ACC112 (cell line): ENCODE measurements around the gene PCBP3.
A peak's percentile ranks its signal among the peaks of the same experiment; 100 is the strongest.

Experiments used
- H2AFZ ChIP-seq: fragments of 200-600 bp; sonication (generic); one replicate; pipeline ENCODE4 v1.6.0; 2017; ENCODE audit warnings: antibody characterized with exemption, low read length; ENCODE audit not compliant: unreplicated experiment
- H3K27ac ChIP-seq: fragments of 200-600 bp; sonication (generic); 2 replicates; pipeline ENCODE4 v1.5.1; 2014; ENCODE audit warnings: low read depth, mild to moderate bottlenecking, antibody characterized with exemption, low read length, moderate library complexity
- H3K27me3 ChIP-seq: fragments of 200-600 bp; sonication (generic); 2 replicates; pipeline ENCODE4 v1.6.1; 2014; ENCODE audit warnings: mild to moderate bottlenecking, antibody characterized with exemption, low read length, moderate library complexity, mixed read lengths; ENCODE audit not compliant: insufficient read depth
- H3K36me3 ChIP-seq: fragments of 200-600 bp; sonication (generic); 2 replicates; pipeline ENCODE4 v1.6.1; 2016; ENCODE audit warnings: mild to moderate bottlenecking, antibody characterized with exemption, low read length, moderate library complexity, mixed read lengths; ENCODE audit not compliant: insufficient read depth
- H3K4me1 ChIP-seq: fragments of 200-600 bp; sonication (generic); one replicate; pipeline ENCODE4 v1.6.1; 2016; ENCODE audit warnings: low read length, mixed read lengths; ENCODE audit not compliant: insufficient read depth, unreplicated experiment, control insufficient read depth
- H3K4me3 ChIP-seq: fragments of 200-600 bp; sonication (generic); 2 replicates; pipeline ENCODE4 v1.5.1; 2014; ENCODE audit warnings: mild to moderate bottlenecking, low read depth, low read length
- H3K79me2 ChIP-seq: fragments of 200-600 bp; sonication (generic); one replicate; pipeline ENCODE4 v1.6.0; 2016; ENCODE audit warnings: low read length; ENCODE audit not compliant: control insufficient read depth, unreplicated experiment, insufficient read depth

Gene PCBP3

DNA sequence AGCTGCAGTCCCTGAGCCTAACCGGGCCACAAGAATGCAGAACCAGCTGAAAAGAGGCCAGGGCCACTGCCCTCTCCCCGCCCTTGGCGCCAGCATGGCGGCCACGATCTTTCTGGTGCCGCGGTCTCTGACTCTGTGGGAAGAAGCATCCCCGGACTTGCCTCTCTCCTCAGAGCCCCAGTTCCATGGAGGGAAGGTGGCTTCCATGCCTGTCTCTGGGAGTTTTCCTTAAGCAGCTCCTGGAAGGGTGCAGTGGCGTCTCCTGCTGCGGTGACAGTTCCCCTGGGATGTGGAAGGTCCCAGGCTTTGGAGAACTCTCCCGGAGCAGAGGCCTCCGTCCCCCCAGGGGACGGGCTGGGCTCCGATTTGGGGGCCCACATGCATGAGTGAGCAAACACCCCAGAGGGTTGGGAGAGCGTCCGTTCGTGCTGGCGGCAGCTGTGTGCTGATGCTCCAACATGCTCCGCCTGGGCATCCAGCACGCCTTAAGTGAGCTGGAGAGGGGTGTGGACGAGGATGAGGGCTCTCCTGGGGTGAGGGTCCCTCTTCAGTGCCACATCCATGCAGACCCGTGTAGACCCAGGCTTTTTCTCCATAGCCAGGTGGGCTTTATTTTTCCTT is 228.2 kb downstream of the PCBP3 start:
- Histone ChIP-seq H2AFZ (no peak overlapping the region), H3K27me3 (no peaks in the 10 kb centered on the region), H3K4me3 (no peak overlapping the region), H3K79me2 (no peaks in the 10 kb centered on the region), H3K27ac (no peak overlapping the region), H3K36me3 (no peaks in the 10 kb centered on the region), H3K4me1 (peaks cover 38% of the 10 kb centered on the region)

DNA sequence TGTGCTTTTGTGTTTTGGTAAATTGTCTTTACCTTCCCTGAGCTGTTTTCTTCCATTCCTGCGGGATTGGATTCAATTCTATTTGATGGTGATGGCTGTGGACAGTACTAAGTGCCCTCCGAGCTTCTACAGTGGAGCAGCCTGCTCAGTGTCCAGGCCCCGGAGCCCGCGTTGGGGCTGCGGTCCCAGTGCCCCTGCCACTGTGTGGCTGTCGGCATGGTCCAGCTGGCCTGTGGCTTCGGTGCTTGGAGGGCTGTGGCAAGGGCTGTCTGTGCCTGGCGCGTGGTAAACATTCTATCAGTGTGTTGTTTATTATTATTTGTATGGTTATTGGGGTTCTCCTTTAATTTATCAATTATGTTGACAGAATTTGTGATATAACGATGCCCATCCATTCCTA is 228.9 kb downstream of the PCBP3 start:
- H2AFZ ChIP-seq, result no peak overlapping the region
- peaks cover 44% of the 10 kb centered on the region for H3K4me1 ChIP-seq
- no peaks in the 10 kb centered on the region for H3K36me3 ChIP-seq
- no peaks in the 10 kb centered on the region for H3K79me2 ChIP-seq
- no peak overlapping the region for H3K27ac ChIP-seq
- H3K27me3 ChIP-seq, result no peaks in the 10 kb centered on the region
- H3K4me3 ChIP-seq, result no peak overlapping the region

DNA sequence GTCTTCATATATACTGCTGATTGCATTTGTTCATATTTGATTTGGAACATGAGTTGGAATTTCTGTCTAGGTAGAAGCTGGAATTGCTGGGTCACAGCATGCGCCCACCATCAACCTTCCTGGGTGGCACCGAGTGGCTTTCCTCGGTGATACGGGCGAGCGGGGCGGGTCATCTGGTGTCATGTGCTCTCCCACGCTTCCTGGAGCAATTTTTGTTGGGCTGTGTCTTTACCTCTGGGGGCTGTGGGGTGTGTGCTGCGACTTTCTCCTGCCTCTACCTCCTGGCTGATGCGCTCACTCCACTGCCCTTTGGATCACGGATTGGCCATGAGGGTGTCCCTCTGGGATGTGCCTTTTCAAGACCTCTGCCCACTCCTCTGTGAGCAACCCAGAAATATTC is 229.4 kb downstream of the PCBP3 start:
- Histone ChIP-seq H3K79me2 (no peaks in the 10 kb centered on the region), H2AFZ (no peak overlapping the region), H3K27me3 (no peaks in the 10 kb centered on the region), H3K4me3 (no peak overlapping the region), H3K36me3 (no peaks in the 10 kb centered on the region), H3K4me1 (peaks cover 49% of the 10 kb centered on the region), H3K27ac (no peak overlapping the region)

DNA sequence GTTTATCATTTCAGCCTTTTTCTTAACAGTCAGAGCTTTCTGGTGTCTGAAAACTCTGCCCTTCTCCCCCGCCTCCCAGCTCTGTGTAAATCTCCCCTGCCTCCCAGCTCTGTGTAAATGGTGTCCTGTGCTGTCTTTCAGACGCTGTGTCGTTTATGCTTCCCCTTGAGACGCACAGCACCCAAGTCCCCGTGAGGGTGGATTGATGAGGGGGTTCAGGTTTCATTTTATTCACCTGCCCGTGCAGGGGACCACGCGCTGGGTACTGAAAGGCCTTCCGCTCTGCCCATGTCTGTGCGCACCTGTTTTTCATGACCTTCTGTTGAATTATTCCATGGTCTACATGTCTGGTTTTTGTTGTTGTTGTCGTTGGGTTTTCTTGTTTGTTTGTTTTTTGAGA is 229.9 kb downstream of the PCBP3 start:
- no peaks in the 10 kb centered on the region for H3K27me3 ChIP-seq
- H3K79me2 ChIP-seq, result no peaks in the 10 kb centered on the region
- H2AFZ ChIP-seq, result no peak overlapping the region
- no peak overlapping the region for H3K4me3 ChIP-seq
- H3K4me1 ChIP-seq, result peaks cover 53% of the 10 kb centered on the region
- no peak overlapping the region for H3K27ac ChIP-seq
- no peaks in the 10 kb centered on the region for H3K36me3 ChIP-seq

DNA sequence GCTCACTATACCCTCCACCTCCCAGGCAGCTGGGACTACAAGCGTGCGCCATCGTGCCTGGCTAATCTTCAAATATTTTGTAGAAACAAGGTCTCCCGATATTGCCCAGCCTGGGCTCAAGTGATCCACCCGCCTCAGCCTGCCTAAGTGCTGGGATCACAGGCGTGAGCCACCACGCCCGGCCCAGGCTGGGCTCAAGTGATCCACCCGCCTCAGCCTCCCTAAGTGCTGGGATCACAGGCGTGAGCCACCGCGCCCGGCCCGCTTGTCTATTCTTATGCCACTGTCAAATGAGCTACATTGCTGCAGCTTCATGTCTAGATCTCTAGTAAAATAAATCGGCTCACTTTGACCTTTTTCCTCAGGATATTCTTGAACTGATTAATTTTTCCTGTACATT is 230.3 kb downstream of the PCBP3 start:
- no peaks in the 10 kb centered on the region for H3K27me3 ChIP-seq
- no peaks in the 10 kb centered on the region for H3K79me2 ChIP-seq
- H3K27ac ChIP-seq, result no peak overlapping the region
- no peak overlapping the region for H2AFZ ChIP-seq
- H3K36me3 ChIP-seq, result no peaks in the 10 kb centered on the region
- peaks cover 53% of the 10 kb centered on the region for H3K4me1 ChIP-seq
- no peak overlapping the region for H3K4me3 ChIP-seq

DNA sequence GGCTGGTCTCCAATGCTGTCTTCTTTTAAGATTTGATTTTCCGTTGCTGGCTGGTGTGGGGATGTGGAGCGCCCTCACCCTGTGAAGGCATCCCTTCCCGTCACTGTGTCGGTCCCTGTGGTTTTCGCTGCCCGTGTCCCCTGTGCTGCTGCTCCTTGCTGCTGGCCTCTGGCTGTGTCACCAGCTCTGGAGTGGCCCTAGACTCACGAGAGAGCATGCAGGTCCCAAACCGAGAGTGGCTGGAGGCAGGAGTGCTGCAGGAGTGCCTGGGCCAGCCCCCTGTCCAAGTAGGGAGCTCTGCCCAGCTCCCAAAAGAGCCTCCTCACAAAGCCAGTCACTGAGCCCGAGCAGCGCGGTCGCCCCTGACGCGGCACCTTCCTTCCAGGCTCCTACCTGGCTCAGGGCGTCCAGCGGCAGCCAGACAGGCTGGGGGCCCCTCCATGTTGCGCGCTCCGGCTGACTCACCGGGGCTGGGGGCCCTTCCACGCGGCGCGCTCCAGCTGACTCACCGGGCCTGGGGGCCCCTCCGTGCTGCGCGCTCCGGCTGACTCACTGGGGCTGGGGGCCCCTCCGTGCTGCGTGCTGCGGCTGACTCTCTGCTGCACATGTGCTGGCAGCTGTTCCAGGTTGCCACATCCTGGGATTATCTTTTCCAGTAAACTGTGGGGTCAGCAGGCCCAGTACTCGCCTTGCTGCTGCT is 231.3 kb downstream of the PCBP3 start:
- Histone ChIP-seq H3K4me3 (peak overlapping the region; percentile 42), H3K27me3 (no peaks in the 10 kb centered on the region), H2AFZ (no peak overlapping the region), H3K36me3 (no peaks in the 10 kb centered on the region), H3K79me2 (no peaks in the 10 kb centered on the region), H3K4me1 (peaks cover 48% of the 10 kb centered on the region), H3K27ac (peak overlapping the region; percentile 82)

DNA sequence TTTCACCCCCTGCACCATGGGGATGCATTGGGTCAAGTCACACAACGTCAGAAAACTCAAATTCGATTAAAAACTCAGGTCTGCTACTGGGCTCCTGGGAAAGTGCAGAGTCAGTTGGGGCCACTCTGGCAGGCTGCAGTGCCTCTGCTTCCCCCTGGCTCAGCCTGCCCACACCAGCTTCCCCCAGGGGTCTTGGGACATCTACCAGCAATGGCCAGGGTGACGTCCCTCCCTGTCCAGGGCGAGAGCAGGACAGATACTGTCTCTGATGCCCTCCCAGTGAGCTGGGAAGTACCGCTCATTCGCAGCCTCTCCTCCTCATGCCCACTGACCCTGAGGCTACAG is 231.9 kb downstream of the PCBP3 start:
- peak overlapping the region; percentile 82 for H3K27ac ChIP-seq

DNA sequence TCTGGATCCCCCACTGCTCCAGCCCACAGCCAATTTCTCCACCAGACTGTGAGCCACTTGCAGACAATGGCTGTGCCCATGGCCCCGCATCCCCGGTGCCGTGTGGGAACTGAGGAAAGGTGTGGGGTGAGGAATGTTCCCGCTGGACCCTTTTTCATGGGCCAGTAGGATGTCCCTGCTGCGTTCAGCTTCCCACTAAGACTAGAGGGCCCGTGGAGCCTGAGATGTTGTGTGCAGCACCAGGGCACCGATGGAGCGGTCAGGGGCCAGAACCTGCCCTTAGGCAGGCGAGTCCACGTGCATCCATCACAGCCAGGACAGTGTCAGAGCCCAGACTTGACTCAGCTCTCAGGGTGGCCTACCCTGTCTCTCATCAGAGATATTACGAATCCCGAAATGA is 232.4 kb downstream of the PCBP3 start:
- peak overlapping the region; percentile 82 for H3K27ac ChIP-seq

More for the DNA sequence above, 231.9 kb downstream of the PCBP3 start:
- Histone ChIP-seq H3K27me3 (no peaks in the 10 kb centered on the region), H2AFZ (no peak overlapping the region), H3K4me1 (peaks cover 48% of the 10 kb centered on the region), H3K4me3 (peak overlapping the region; percentile 10; the same call in 1 of the 2 replicates), H3K79me2 (no peaks in the 10 kb centered on the region), H3K36me3 (no peaks in the 10 kb centered on the region)

DNA sequence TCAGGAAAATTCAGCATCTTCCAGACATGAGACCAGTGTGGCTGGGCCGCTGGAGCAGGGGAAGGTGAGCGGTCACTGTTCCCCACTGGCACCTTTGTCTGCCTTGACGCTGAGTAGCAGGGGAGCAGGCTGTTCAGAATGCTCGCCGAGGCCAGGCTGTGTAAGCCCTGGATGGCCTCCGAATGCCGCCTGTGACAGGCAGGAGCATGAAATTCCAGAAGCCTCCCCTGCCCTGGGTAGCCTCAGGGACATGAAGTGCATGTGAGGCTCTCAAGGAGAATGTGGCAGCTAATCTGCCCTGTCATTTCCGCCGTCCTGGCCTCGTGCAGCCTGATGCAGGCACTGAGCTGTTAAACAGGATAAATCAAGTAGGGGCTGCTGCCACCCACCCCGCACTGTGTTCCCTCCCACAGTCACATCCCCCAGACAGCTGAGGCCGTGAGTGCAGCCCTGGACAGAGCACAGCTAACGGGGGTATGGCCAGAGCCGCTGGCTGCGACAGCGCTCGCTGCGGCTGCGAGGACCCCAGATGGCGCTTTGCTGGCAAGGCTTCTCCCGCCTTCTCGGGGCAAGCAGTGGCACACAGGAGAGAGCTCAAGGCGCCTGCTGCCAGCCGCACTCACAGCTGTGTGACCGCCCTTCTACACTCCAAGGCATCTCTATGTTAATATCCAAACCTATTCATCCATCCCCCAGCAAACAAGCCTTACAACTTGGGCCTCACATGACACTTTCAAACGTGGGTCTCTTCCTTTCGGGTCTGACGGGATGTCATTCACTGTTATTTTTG is 233.1 kb downstream of the PCBP3 start:
- H3K4me1 ChIP-seq, result peaks cover 45% of the 10 kb centered on the region
- no peaks in the 10 kb centered on the region for H3K36me3 ChIP-seq
- H3K27ac ChIP-seq, result peak overlapping the region; percentile 82; the same call in 1 of the 2 replicates
- no peaks in the 10 kb centered on the region for H3K79me2 ChIP-seq
- H2AFZ ChIP-seq, result no peak overlapping the region
- H3K4me3 ChIP-seq, result no peak overlapping the region
- no peaks in the 10 kb centered on the region for H3K27me3 ChIP-seq

More for the DNA sequence above, 232.4 kb downstream of the PCBP3 start:
- Histone ChIP-seq H3K4me1 (peaks cover 48% of the 10 kb centered on the region), H3K27me3 (no peaks in the 10 kb centered on the region), H3K79me2 (no peaks in the 10 kb centered on the region), H3K4me3 (peak overlapping the region; percentile 10; the same call in 1 of the 2 replicates), H3K36me3 (no peaks in the 10 kb centered on the region), H2AFZ (no peak overlapping the region)

DNA sequence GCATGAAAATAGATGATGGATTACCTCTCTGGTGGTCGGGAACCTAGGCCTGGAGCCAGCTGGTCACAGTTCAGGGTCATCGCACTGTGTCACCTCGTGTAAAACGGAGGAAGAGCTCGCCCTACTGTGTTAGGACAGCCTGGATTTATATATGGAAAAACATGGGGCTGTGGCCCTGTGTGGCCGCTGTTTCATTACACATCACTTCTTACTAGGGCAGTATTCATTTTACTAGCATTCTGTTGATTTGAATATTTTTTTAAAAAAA is 233.6 kb downstream of the PCBP3 start:
- no peaks in the 10 kb centered on the region for H3K27me3 ChIP-seq

More for the DNA sequence above, 233.6 kb downstream of the PCBP3 start:
- no peak overlapping the region for H2AFZ ChIP-seq
- no peaks in the 10 kb centered on the region for H3K36me3 ChIP-seq
- no peak overlapping the region for H3K27ac ChIP-seq
- peaks cover 45% of the 10 kb centered on the region for H3K4me1 ChIP-seq
- H3K79me2 ChIP-seq, result no peaks in the 10 kb centered on the region
- H3K4me3 ChIP-seq, result no peak overlapping the region
